Right lobe of liver (tissue), 6 donors: ENCODE results near the gene HNRNPC. TPM values are rescaled to one million over a fixed set of nuclear protein-coding genes. Genes with fewer than 3 reads are reported as not detected.
"Not testable (repeated sequence)": the region's sequence is repeated elsewhere in the genome, so short reads cannot be mapped to it uniquely, and the experiment has no call there.

Experiments used
- ATAC-seq, 4 donors: fragments of 200-7000 bp; cut with Tn5 transposase; one replicate each; pipeline ENCODE4 v1.9.1; 2020; ENCODE audit warnings: mild to moderate bottlenecking in 4 of 4, moderate library complexity in 4 of 4
- DNase-seq, 3 donors: peaks; one replicate each; pipeline ENCODE4 v3.0.0-alpha.2; 2020
- H3K27ac ChIP-seq, 3 donors: fragments of 200-600 bp; one replicate each; pipeline ENCODE4 v1.8.0; 2022
- H3K27me3 ChIP-seq, 2 donors: fragments of 200-600 bp; one replicate each; pipeline ENCODE4 v1.8.0; 2022
- H3K36me3 ChIP-seq, 4 donors: fragments of 200-600 bp; sonication (generic) in 1 of 4; one replicate each; pipeline versions ENCODE4 v1.5.1 to v1.8.0; 2017 to 2022; ENCODE audit warnings: control low read depth in 1 of 4
- H3K4me1 ChIP-seq, 4 donors: fragments of 200-600 bp; sonication (generic) in 1 of 4; one replicate each; pipeline versions ENCODE4 v1.5.1 to v1.8.0; 2017 to 2022; ENCODE audit warnings: control low read depth in 1 of 4
- H3K4me3 ChIP-seq, 3 donors: fragments of 200-600 bp; one replicate each; pipeline ENCODE4 v1.8.0; 2022
- H3K9me3 ChIP-seq, 4 donors: fragments of 200-600 bp; sonication (generic) in 1 of 4; one replicate each; pipeline versions ENCODE4 v1.5.1 to v1.8.0; 2017 to 2022; ENCODE audit warnings: control low read depth in 1 of 4
- CTCF ChIP-seq, 4 donors: fragments of 200-600 bp in 3 of 4; fragments of 450-650 bp in 1 of 4; IDR thresholded peaks; one replicate each; pipeline versions ENCODE4 v1.5.1 to v1.8.0; 2016 to 2022; ENCODE audit warnings: antibody characterized with exemption in 4 of 4, mild to moderate bottlenecking in 2 of 4
- POLR2A ChIP-seq: fragments of 450-650 bp; IDR thresholded peaks from one replicate; pipeline ENCODE4 v1.6.1; 2017; ENCODE audit warnings: antibody characterized with exemption, mild to moderate bottlenecking
- WGBS: methylation state at CpG from one replicate; pipeline ENCODE4 v1.1.6; 2018; ENCODE audit warnings: low coverage, low lambda C conversion rate; ENCODE audit not compliant: insufficient coverage; ENCODE audit errors: missing lambda C conversion rate; 5-methylcytosine and 5-hydroxymethylcytosine counted together
- intact Hi-C, 2 donors: fragments of 100-400 bp; cut with DNase I; formaldehyde crosslinking; loops; one replicate each; pipeline versions ENCODE4 v1.11.2 to v1.14.1; 2022
- total RNA-seq, 6 experiments: library from RNA; depleted of rRNA in 2 of 6; stranded (reverse); fragments of >200 nt in 2 of 6; fragmentation: NEBNext Ultra II Directional in 3 of 6; extraction: Animal tissue kit (Norgen Biotek cat#: 25700) in 3 of 6; gene quantifications; one replicate each; pipeline versions ENCODE4 v1.1.0 to v1.2.4, GENCODE V29; 2016 to 2023
- donor health status: DM: no; HTN: yes; CAD: no.
- donor health status: DM: no; HTN: no; CAD: no.
- donor health status: DM: no; HTN: no; CAD: no.
- donor health status: DM: no; HTN: yes; CAD: no.
- donor health status: DM: no; HTN: yes; CAD: no.

HNRNPC gene
- total RNA-seq, 6 experiments from 2014 or later = 170 to 247 (median 229) TPM

- TF ChIP-seq POLR2A = no peak
- no peak for TF ChIP-seq CTCF (IDR thresholded peaks at IDR 0.05)
- DNase-seq = no peak
- Histone ChIP-seq H3K9me3 (no peaks in the 10 kb centered on the region), H3K36me3 (no peaks in the 10 kb centered on the region), H3K4me3 (peak overlapping the region; percentile 20 to 58 (median 45)), H3K4me1 (peaks cover 0 to 16% (median 0%) of the 10 kb centered on the region in 4 donors), H3K27ac (peak overlapping the region; percentile 61 to 78 (median 77)), H3K27me3 (no peaks in the 10 kb centered on the region)
- intact Hi-C loops = no loop called here
- WGBS = 71% methylated on average over 8 of the region's 8 CpGs
- peak in 1 of 4 donors; percentile 1 for ATAC-seq
Observed at GRCh38 chr14:21309238-21309636, 40.0 kb upstream of the HNRNPC start.

GRCh38 chr14:21308479-21309237, 39.4 kb upstream of the HNRNPC start:
- Histone ChIP-seq H3K36me3 (no peaks in the 10 kb centered on the region), H3K27ac (peak overlapping the region; percentile 73 to 95 (median 94)), H3K27me3 (no peaks in the 10 kb centered on the region), H3K4me1 (peaks cover 0 to 16% (median 0%) of the 10 kb centered on the region in 4 donors), H3K9me3 (no peaks in the 10 kb centered on the region), H3K4me3 (peak overlapping the region; percentile 20 to 58 (median 45))
- ATAC-seq (peak; percentile 89 to 96 (median 92)), DNase-seq (peak; percentile 82 to 93 (median 91))
- 0% methylated on average over 13 of the region's 16 CpGs for WGBS
- TF ChIP-seq CTCF (IDR thresholded peaks at IDR 0.05) (no peak), POLR2A (peak; percentile 89)
- intact Hi-C loops = no loop called here

GRCh38 chr14:21308132-21308478, 38.9 kb upstream of the HNRNPC start:
- peaks cover 0 to 16% (median 0%) of the 10 kb centered on the region in 4 donors for H3K4me1 ChIP-seq
- H3K27me3 ChIP-seq = no peaks in the 10 kb centered on the region
- DNase-seq (no peak), ATAC-seq (peak; percentile 83 to 89 (median 85))
- no peaks in the 10 kb centered on the region for H3K9me3 ChIP-seq
- TF ChIP-seq CTCF (IDR thresholded peaks at IDR 0.05) (no peak), POLR2A (no peak)
- H3K27ac ChIP-seq = peak overlapping the region; percentile 73 to 95 (median 94)
- intact Hi-C loops = no loop called here
- H3K36me3 ChIP-seq = no peaks in the 10 kb centered on the region
- peak overlapping the region; percentile 10 to 58 (median 45) for H3K4me3 ChIP-seq

GRCh38 chr14:21307637-21308036, 38.4 kb upstream of the HNRNPC start:
- Histone ChIP-seq H3K36me3 (no peaks in the 10 kb centered on the region), H3K4me3 (peak overlapping the region in 1 of 3 donors; percentile 45), H3K9me3 (no peaks in the 10 kb centered on the region), H3K4me1 (peaks cover 0 to 16% (median 0%) of the 10 kb centered on the region in 4 donors), H3K27me3 (no peaks in the 10 kb centered on the region), H3K27ac (peak overlapping the region; percentile 41 to 95 (median 94))
- intact Hi-C loops = no loop called here
- DNase-seq (no peak), ATAC-seq (no peak)
- 56% methylated on average over 3 of the region's 3 CpGs for WGBS
- no peak for TF ChIP-seq CTCF (IDR thresholded peaks at IDR 0.05)
- TF ChIP-seq POLR2A = no peak

- ATAC-seq, intact Hi-C loops: not testable (repeated sequence)
- 95% methylated on average over 2 of the region's 2 CpGs for WGBS
Observed at GRCh38 chr14:21302836-21303140, 33.5 kb upstream of the HNRNPC start.

More at GRCh38 chr14:21302836-21303140, 33.5 kb upstream of the HNRNPC start:
- not testable (repeated sequence) for H3K4me3 ChIP-seq, H3K27me3 ChIP-seq, H3K9me3 ChIP-seq, H3K4me1 ChIP-seq, H3K36me3 ChIP-seq, DNase-seq, H3K27ac ChIP-seq
